AG09309 (cell line): Measurements from ENCODE around the gene SMARCC1.

Source experiments
- DNase-seq: peaks from one replicate; pipeline ENCODE4 v3.0.0-alpha.2; 2010; ENCODE audit warnings: low read depth
- H3K4me3 ChIP-seq: 2 replicates; pipeline ENCODE4 v1.5.1; 2011; ENCODE audit warnings: mild to moderate bottlenecking, low read depth, low read length, moderate library complexity; ENCODE audit not compliant: control insufficient read depth
- CTCF ChIP-seq: IDR thresholded peaks from 2 replicates; pipeline ENCODE4 v1.5.1; 2011; ENCODE audit warnings: mild to moderate bottlenecking, low read depth, low read length, inconsistent platforms; ENCODE audit not compliant: insufficient read depth, control insufficient read depth; ENCODE audit errors: missing control alignments

SMARCC1 gene

DNA sequence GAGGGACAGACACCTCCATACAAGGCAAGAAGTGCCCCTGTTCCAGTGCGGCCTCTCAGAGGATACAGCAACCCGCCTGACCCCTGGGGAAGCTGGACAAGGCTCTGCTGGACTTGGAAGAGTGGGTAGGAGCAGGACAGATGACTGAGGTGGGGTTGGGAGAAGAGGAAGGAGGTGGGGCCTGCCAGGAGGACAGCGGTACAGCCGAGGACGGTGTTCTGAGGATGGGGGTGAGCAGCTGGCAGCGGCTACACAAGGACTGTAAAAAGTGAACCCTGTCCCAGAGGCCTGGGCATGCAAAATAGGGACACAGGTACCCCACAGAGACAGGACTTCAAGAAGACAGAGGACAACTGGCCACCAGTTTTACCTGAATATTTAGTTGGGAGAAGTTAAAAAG, 244.7 kb downstream of the SMARCC1 start:
- no peak for TF ChIP-seq CTCF
- DNase-seq: no peak
- H3K4me3 ChIP-seq: no peak overlapping the region

- no peak for TF ChIP-seq CTCF
- no peak for DNase-seq
- H3K4me3 ChIP-seq: no peak overlapping the region
Measured at GRCh38 chr3:47536221-47536891, 245.3 kb downstream of the SMARCC1 start.
